GM21360 (cell line): Measurements from ENCODE around the gene MARCHF9.

Experiments
- ATAC-seq: cut with Tn5 transposase; IDR thresholded peaks from one replicate; pipeline ENCODE4 v1.9.1; 2021; ENCODE audit warnings: mild to moderate bottlenecking, moderate library complexity; ENCODE audit not compliant: unreplicated experiment

Gene MARCHF9

DNA sequence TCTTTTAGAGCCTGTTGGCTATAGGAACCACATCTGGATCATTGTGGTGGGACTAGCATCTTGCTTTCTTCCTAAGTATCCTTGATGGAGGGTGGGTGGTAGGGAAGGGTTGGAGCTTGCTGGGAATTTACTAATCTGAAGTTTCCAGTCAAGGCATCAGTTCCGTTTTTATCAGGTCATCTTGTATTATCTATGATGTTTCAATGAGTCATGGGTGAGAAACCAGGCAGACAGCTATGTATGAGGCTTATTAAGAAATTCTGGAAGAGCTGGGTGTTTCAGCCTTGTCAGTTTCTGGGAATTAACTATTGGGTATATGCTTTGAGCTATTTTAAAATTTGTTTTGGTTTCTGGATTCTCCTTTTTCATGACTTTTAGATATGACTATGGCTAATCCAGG is 39.0 kb downstream of the MARCHF9 start:
- ATAC-seq, result no peak

DNA sequence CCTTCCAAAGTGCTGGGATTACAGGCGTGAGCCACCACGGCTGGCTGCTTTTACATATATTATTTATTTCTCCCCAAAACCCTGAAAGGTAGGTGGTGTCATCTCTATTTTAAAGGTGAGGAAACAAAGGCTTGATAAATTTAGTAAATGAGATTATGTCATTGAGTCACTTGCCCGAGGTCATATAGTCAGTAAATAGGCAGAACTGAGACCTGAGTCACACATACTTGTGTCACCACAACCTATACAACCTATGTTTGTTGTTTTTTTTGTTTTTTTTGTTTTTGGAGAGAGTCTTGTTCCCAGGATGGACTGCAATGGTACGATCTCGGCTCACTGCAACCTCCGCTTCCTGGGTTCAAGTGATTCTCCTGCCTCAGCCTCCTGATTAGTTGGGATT is 40.5 kb downstream of the MARCHF9 start:
- ATAC-seq, result no peak

DNA sequence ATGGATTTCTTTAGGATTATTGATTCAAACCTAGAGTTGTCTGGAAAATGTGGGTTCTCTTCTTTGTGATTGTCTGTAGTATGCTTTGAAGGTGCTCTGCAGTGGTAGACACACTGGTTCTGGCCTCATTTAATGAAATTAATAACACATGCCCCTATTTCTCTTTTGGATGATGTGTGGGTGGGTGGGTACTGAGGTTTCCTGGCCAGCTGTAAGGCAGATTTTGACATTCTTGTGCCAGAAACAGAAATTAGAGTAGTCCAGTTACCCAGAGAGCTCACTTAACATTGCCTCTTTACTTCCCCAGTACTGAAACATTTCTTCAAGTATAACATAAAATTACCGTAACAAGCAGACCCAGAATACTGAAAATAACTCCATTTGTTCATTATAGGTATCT is 42.1 kb downstream of the MARCHF9 start:
- no peak for ATAC-seq

DNA sequence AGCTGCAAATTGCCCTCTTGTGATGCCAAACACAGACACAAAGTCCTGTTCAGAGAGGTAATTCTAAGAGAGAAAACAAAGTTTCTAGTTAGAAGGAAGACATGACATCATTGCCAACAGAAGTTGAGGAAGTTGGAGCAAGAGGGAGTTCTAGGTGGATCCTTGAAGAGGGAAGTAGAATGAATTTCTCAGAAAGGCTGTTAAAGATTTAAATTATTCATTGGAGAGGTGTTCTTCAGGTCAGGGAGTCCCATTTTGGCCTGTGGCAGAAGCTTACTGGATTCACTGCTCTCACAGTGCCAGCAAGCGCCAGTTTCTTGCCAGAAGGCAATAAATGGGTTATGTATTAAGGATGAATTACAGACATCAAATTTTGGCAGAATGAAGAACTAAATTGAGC is 43.0 kb downstream of the MARCHF9 start:
- ATAC-seq, result no peak

DNA sequence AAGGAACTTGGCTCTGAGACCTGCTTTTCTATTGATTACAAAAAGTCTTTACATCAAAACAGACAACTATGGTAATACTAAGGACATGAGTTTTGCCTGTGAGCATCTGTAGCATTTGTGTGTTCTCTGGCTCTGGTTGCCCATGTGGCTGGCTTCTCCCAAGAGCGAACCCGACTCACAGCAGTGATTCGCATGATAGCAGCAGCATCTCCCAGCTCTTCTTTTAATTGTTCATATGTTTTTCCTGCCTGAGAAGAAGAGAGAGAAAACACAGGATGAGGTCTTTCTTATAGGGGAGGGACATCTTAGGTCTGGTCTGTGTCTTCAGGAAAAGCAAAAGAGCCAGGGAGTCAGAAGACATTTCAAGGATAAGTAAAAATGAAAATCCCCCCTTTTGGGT is 46.1 kb downstream of the MARCHF9 start:
- no peak for ATAC-seq

DNA sequence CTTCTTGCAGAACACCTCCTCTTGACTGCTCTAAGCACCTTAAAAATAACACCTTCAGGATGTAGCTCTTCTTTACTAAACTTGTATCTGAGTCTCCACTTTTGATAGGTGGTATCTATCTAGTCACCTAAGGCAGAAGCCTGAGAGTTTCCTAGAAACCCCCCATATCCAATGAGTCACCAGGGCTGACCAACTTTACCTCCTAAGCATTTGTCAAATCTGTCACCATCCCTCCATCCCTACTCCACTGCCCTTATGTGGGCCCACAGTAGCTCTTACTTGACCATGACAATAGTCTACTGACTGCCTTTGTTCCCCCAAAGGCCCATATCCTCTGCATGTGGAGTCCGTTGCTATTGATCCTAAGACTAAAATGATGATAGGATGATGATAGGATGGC is 47.7 kb downstream of the MARCHF9 start:
- ATAC-seq, result no peak

DNA sequence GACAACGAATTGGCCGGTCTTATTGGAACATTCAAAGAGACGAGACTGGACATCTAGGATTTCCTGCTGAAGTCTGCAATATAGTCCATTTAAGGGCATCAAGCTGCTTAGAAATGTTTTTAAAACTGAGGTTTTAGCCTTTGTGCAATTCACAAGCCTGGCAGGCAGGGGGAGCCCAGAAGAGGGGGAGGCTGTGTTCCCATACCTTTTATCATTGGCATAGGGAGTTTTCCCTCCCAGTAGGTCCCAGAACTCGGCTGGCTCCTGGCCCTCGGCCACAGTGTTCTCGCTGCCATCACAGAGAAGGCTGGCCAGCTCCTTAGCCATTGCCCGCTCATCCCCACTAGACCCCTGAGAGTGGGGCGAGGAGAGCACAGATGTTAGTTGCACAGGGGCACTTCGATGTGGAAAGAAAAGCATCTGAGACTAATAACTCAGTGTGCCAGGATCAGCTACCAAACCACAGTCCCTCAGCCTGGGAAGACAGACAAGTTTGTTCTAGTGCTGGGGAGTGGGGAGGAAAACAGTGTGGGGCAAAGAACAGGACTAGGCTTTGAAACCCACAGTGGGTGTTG is 48.5 kb downstream of the MARCHF9 start:
- ATAC-seq, result no peak

DNA sequence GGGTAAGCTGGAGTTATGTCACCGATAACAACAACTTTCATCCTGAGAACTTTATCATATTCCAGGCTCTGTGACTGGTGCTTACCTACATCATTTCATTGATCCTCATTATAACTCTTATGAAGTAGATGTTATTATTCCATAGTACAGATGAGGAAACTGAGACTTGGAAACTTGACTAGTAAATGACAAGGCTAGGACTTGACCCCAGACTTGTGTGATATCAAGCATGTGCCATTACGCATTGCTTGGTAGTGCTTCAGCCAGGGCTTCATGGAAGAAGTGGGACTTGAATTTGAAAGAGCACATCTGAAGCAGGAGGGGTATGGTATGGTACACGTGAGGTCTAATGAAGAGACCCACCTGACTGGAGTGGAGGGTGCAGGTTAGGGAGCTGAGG is 51.8 kb downstream of the MARCHF9 start:
- ATAC-seq, result no peak

DNA sequence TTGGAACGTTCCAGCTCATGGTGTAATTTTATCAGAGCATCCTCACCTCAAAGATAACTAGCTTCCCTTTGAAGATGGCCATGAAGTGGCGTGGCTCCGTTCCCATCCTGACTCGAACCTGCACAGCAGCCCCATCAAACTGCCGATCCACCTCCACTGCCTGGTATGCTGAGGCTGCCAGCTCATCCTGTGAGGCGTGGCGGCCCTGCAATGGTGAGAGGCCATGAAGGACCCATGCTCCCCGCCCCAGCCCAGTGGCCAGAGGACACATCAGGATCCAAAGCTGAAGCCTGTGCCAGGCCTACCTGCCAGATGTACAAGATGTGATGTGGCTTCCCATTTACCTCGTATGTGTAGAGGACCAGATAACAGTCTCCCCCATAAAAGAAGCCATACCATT is 52.4 kb downstream of the MARCHF9 start:
- ATAC-seq, result no peak

DNA sequence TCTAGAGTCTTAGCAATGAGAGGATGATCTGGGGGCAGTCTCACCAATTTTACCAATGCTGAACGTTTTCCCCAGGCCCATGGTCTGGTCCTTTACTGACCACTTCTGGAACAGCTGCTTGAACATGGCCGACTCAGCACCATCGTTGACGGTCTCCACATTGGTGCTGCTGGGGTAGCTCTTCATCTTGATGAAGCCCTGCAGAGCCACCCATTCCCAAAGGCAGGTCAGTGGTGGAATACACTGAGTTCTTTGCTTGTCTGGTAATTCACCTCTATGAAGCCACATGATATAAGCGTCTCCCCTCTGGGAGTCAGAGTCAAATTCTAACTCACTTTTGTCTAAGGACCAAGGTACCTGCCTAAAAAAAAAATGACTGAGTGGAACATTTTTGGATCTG is 53.4 kb downstream of the MARCHF9 start:
- ATAC-seq, result no peak

DNA sequence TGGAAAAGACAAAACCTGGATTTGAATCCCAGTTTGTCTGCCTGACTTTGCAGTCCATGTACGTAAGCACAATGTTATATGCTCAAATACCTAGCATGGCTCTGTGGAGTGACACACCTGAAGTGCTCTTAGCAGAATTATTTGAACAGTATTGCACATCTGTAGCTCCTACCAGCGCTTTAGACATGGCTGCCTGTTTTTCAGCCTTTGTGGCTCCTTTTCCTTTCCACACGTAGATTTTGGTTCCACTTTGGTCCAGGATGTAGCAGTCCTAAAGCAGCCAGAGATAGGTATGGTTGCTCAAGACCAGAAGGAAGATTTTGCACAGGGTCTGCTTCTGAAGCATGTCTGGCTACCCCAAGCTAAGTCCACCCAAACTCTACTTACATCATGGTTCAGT is 54.5 kb downstream of the MARCHF9 start:
- no peak for ATAC-seq
